A204.1 (cell line): ENCODE measurements around the gene PKHD1.

Experiments used
- FAIRE-seq: peaks from 2 replicates; lab custom pipeline; 2012; peaks lifted over from hg19 to GRCh38; lab: Jason Lieb, UNC

PKHD1 gene

DNA sequence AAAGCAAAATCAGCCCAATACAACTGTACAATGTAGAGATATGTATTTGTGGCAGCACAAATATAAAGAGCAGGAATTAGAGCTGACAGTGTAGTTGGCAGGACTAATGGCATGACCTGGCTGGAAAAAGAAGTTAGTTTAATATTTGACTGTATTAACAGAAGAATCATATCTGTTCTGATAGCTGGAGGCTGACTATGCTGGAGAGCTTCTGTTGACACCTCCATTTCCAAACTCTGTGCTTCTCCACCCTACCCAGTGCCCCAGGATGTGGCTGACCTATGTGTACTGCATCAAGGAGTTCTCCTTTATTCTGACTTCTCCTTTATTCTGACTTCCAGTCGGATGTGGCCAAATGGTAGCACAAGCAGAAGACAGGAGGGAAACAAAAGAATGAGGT is 299.3 kb downstream of the PKHD1 start:
- no peak for FAIRE-seq

DNA sequence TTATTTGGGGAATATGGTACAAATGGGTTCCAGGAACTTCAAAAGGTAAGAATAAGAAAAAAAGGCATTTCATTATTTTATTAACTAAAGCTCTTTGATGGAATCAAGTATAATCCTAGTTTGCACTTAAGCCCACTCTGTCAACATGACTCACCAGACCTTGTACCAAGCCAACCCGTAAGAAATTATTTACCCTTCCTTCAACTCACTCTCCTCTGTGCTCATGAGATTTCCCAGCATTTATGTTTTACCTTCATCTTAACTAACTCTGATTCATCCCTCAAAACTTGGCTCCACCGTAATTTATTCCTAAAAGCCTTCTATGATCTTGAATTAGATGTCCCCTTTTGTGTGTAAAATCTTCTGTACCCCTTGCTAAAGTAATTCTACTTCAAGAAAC is 308.7 kb downstream of the PKHD1 start:
- no peak for FAIRE-seq

DNA sequence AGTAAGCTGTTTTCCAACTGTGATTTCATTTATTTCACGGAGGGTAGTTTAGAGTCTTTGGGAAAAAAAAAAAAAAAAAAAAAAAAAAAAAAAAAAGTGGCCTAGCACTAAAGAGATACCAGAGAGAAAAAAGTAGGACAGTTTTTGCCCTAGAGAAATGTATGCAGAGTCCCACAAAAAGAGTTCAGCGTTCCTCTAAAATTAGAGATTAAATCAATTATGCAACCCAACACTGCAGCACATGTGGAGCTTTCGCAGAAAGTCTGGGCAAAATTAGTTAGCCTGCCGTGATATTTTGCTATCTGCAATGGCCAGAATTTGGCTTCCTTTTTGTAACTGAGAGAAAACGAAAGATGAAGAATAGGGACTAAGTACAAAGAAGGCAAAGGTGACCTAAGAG is 309.8 kb downstream of the PKHD1 start:
- FAIRE-seq = no peak

DNA sequence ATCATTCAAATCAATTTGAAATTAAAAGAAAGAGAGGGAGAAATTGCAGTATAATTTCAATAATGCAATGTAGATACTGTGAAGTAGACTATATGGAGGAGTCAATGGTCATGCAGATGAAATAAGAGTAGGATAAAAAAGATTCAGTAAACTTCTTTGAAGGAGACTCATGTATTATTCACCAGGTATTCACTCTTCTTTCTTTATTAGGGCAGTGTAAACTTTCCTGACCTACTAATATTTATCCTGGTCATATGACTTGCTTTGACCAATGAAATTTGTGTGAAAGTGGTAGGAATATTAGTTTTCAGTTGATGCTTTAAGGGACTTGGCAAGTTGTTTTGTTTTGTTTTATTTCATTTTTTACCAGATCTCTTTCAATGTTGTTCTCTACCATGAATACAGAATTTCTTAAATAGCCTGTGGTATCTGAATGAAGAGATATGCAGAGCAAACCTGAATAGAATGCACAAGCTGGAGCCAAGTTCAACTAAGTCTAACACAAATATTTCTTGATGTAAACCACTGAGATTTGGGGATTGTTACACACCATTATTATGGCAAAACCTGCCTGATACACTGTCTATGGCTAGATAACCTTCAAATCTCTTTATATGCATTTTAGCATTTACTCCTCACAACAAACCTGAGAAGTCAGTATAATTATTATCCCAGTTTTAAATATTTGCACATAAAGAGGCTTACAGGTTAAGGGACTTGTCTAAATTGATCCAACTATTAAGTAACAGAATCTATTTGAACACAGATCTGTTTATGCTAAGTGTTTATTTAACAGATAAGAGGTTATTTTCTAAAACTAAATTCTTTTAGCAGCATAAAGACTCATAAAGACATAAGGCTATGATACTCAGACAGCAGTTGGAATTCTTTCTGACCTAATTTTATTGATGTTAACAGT is 311.2 kb downstream of the PKHD1 start:
- FAIRE-seq = no peak

DNA sequence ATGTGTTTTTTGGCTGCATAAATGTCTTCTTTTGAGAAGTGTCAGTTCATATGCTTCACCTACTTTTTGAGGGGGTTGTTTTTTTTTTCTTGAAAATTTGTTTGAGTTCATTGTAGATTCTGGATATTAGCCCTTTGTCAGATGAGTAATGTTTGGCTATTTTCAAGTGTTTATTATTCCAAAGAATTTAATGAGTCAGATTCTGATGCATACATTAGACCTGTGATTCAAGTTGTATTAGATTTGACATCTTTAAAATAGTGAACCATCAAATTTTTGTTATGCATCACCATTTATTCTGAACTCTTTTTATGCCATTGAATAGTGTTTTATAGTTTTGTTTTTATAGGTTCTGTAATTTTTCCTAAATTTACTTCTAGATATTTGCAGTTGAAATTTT is 319.3 kb downstream of the PKHD1 start:
- no peak for FAIRE-seq

DNA sequence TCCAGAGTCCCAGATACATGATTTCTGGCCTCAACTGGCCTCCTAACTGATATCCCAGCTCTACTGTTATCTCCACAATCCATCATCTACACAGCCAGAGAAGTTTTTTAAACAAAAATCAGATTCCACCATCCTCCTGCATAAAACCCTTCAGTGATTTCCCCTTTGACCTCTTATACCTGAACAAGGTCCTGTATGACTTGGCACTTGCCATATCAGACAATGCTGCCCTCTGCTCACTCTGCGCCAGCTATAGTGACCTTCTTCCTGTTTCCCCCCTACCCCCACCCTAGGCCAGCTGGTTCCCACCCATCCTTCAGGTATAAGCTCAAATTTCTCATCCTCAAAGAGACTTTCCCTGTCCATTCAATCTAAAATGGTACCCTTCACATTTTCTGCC is 322.2 kb downstream of the PKHD1 start:
- FAIRE-seq = no peak

DNA sequence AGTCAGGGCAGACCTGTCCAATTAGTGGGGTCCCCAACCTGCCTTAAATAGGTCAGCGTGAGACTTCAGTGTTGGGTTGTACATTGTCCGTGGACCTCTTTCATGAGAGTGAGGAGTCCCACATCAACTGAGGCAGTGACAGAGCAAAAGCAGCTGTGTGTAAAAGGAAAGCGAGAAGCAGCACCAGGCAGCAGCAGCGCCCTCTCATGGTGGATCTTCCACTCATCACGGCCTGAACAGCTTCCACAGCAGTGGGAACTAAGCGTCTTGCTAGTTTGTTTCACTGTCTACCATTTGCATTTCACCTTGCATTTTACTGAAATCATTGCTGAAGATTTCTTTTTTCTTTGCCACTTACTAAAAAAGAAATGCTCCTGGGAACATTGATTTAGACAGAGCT is 333.8 kb downstream of the PKHD1 start:
- no peak for FAIRE-seq

DNA sequence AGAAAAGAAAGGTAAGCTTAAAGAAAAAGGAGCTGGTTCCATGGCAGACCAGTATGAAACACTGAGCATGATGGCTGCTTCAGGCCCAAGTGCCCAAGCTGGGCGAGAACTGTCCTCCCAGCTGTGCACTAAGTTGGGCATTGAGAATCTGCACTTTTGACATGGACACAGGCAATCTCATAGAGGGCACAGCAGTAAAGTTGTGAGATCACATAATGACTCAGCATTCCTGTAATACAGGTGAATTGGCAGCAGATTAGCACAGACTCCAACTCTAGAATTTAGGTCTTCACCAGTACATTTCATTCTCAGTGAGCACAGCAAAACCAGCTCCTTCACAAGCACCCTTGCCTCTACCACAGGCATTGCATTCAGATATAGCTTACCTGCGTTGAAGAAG is 343.4 kb downstream of the PKHD1 start:
- no peak for FAIRE-seq

DNA sequence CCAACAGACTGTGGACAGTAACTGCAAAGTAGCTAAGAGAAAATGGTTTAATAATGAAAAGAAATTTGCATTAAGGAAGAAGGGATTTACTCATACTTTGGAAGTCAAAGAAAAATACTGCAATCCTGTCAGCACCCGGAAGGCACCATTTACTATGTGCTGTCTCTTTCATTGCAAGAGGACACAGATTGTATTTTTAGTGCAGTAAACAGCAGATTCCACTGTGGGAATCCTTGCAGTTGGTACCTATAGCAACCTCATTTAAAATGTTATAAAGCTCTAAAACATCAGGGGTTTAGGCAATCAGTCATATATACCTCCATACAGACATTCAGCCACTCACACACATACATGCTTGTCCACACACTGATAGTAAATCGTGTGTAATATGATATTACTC is 346.8 kb downstream of the PKHD1 start:
- FAIRE-seq = no peak

DNA sequence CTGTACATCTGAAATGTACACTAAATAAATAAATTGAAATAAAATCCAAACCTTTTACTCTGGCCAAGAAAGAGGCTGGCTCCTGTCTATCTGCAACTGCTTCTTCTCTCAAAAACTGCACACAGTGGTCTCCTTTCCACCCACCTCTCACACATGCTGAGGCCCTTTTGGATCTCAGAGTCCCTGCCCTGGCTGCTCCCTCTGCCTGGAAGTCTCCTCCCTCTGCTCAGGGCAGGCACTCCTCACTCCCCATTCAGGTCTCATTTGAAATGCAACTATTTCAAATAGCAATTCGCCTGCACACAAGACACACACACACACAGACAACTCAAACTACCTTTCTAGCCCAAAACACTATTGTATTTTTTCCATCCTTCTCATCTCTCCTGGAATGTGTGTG is 348.8 kb downstream of the PKHD1 start:
- no peak for FAIRE-seq

DNA sequence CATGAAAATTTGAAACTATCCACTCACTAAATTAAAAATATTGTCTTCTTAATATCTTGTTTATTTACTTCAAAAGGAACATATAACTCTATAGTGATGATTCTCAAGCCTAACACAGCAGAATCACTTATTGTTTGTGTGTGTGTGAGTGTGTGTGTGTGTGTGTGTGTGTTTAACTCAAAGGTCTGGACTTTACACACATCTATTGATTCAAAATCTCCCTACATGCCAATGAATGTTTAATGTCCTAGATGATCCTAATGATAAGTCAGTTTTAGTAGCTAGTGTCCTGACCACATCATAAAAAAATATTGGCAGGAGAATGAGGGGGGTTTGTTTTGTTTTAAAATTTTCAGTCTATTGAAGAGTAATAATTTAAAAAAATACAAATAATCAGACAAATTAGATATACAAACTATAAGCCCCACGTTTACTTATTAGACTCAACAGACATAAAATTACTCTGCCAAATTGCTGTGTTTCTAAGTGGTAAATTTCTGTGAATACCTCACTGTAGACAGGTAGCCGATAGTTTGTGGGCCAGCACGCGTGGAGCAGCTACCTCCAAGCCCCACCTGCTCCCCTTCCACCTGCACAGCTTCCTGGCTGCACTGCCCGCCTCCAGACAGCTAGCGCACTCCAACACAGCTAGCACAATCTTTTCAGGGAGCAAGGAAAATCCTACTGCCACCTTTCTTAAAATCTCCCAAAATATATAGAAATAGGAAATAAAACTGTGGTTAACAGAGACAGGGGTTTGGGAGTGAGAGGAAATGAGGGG is 349.6 kb downstream of the PKHD1 start:
- FAIRE-seq = no peak

DNA sequence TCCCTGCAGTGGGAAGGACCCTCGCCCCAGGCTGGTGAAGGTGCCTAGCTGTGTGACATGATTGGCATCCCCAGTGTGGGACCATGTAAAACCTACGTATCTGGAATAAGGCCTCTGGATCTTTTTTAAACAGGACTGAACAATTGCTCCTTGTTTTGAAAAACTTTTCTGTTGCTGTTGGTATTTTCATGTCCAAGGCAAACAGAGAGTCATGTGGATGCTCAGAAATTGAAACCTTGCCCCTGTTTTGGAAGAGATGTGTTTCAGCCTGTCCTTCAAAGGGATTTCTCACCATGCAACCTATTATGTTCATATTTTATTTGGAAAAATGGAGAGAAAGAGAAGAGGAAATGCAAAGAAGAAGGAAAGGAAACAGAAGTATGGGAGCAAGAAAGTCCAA is 362.3 kb downstream of the PKHD1 start:
- no peak for FAIRE-seq

DNA sequence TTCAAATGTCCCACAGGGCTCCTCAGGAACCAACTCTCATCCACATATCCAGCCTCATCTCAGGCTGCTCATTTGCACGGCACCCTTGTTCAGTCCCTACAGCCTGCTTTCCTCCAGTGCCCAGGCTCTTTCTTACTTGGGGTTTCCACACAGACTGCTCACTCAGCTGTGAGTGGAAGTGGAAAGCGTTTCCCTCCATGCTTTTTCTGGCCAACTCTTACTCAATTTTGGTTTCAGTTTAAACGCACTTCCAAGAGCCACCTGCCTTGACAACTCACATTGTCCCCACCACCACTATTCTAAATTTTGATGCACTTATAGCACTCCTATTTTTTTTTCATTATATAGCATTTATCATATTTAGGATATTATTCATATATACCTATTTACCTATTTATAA is 367.1 kb downstream of the PKHD1 start:
- no peak for FAIRE-seq

DNA sequence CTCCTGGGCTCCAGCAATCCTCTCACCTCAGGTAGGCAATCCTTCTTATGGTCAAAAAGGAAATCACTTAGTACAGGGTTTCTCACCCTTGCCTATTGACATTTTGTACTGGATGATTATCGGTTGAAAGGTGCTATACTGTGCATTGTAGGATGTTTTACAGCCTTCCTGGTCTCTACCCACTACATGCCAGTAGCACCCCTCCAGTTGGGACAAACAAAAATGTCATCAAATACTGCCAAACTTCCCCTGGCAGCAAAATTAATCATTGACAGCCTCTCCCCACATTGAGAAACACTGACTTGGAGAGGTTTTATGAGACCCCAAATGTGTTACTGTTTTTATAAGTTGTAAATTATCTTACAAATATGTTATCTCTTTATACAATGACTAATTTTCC is 368.1 kb downstream of the PKHD1 start:
- no peak for FAIRE-seq

DNA sequence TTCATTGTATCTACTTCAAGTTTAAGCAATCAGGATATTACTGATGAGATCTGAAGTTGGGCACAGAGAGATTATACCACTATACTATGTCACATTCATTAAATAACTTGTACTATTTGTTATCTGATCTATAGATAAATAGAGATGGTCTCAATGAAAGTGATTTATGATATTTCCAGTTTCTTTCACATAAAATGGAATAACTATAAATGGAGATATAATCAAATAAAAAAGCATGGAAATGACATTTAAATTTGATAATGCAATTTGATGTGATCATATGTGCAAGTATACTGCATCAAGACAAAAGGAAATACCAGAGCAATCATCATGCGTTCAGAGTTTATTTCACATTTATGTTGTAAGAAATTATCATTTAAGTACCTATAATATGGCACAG is 368.9 kb downstream of the PKHD1 start:
- FAIRE-seq = no peak

DNA sequence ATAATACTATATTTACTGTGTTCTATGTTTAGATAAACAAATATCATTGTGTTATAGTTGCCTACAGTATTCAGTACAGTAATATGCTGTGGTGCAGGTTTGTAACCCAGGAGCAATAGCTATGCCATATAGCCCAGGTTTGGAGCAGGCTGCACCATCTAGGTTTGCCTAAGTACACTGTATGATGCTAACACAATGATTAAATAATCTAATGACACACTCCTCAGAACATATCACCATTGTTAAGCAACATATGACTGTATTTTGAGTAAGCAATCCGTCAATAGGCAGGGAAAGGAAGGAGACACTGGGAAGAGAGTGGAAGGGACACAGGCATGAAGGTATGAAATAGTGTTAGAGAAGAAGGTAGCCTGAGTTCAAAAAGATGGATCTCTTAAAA is 369.9 kb downstream of the PKHD1 start:
- FAIRE-seq = no peak

DNA sequence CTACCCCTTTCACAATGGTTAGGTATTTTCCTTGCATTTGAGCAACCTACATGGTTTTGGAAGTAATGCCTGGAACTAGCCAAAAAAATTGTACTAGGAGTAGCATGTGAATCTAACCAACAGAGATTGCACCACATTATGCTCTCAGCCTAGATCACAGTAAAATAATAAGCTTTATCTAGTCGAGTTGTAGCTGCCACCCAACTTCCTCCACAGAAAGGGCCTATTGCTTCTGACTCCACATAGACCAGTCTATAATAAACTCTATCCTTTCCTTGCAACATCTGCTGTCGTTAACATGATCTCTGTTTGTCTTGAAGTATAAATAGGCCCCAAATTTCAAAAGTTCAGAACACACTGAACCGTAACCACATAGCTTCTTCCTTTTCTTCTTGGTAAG is 375.5 kb downstream of the PKHD1 start:
- no peak for FAIRE-seq

DNA sequence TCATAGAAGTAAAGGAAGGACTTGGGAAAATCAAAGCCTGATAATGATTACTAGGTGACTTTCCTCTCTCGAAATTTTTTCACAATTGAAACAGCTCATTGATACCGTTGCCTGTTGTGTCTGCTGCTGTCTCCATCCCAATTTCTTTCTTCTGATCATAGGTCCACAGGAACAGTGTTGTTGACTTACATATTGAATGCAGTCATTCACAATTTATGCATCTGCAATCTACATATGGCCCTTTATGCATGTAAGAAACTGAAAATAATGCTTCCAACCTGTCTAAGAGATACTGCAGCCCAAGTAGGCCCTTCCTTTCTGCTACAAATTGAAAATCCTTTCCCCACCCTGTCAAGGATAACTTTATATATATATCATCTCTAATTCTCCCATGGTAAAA is 381.3 kb downstream of the PKHD1 start:
- FAIRE-seq = no peak

DNA sequence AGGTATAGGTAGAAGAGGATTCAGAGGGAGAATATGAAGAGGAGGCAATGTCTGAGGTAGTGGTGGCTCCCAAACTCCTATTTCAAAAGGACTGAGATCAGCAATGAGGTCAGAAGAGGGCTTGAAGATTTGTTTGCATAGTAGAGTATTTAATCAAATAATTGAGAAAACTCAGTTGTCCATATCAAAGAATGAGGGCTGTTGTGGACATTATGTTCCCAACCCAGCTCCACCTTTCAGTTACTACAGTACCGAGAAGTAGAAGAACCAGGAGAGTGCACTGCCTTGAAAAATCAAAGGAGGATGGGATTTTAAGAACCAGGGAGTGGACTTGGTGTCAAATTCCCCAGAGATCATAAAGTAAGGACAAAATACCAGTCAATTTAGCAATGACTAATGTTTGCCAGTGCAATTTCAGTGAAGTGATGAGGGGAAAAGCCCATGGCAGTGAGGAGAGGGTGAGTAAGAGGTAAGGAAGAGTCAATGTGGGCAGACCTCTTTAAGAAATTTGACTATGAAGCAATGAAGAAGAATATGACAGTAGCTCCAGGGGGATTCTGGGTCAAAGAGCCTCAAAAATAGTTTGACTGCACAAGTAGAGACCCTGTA is 382.4 kb downstream of the PKHD1 start:
- FAIRE-seq = no peak

DNA sequence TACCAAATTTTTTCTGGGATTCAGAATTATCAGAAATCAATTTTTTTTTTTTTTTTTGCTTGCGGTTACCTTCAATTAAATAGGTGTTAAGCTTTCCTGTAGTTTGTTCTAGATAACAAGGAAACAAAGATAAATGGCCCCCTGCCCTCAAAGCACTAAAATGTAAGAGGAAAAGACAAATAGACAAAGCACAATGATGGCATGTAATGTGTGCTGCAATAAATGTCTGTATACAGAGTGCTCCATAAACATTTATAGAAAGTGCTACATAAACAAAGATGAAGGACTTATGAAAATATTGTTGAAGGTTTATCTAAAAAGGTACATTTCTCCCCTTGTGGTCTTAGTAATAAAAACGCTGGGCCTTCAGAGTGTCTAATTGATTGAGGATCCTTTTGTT is 384.6 kb downstream of the PKHD1 start:
- FAIRE-seq = no peak

DNA sequence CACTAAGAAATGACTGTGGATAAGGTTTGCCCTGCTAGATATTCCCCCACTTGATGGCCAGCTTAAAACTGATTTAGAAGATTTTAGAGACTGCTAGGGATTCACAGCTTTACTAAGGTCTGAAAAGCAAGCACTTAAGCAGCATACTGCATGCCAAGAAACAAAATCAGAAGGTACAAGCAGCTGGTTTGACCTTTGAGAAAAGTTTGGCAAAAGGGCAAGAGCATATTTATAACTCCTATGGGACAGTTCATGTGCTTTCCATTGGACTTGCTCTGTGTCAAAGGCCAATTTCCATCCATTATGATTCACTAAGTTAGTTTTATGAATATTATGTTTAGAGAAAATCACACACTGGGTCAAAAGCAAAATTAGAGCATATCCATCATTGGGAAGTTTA is 402.8 kb downstream of the PKHD1 start:
- no peak for FAIRE-seq

DNA sequence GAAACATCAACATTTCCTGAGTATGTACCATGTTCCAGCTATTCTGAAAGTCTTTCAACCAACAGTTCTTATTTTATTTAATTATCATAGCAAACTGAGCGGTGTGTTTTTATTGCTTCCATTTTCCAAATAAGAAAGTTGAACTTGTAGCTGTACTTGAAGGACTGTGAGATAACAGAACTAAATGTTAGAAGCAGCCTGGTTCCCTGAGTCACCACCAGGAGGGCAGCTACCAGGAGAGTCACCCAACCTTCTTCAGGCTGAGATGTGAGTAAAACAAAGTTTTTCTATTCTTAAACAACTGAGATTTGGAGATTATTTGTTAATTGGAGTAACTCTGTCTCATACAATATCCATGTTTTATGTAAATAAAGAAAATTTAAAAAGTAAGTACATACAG is 403.4 kb downstream of the PKHD1 start:
- no peak for FAIRE-seq

DNA sequence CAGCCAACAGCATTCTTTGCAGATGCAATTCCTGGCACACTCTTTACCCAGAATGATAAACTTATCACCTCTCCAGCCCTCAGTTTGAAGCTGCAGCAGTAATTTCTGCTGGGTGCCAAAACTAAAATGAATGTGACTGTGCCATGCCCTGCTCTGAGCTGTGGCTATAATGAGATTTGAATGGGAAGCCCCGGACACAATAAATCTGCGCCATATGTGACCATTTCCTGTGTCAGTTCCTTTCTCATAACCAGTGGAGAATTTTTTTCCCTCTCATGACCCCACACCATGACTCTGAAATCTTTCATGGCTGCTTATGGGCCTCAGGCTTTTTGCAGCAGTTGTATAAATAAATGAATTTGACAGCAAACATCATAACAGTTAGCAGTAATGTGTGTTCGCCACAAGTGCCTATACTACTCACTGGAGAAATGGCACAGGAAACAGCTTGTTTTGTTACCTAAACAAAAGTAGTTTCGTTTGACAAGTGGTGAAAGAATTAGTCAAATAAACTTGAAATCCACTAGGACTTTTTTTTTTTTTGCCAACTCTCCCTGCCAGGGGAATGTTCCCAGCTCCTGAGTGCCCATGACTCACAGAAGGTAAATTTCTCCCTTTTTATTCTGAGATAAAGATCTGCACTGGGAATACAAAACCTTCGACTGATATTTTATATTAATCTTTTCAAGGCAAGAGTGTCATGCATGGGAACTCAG is 408.4 kb downstream of the PKHD1 start:
- FAIRE-seq = no peak
